CD4-positive, alpha-beta T cell (primary cell): ENCODE data around the gene STAC. TPM values are rescaled to one million over a fixed set of nuclear protein-coding genes. Genes with fewer than 3 reads are reported as not detected.
"Not testable (repeated sequence)": the region's sequence is repeated elsewhere in the genome, so short reads cannot be mapped to it uniquely, and the experiment has no call there.

Source experiments
- ATAC-seq: fragments of 200-7000 bp; cut with Tn5 transposase; one replicate; pipeline ENCODE4 v1.10.0; 2022; ENCODE audit warnings: mild to moderate bottlenecking; ENCODE audit not compliant: poor library complexity
- CTCF ChIA-PET: fragments of 350-600 bp; sonication (Branson Sonifier 250); formaldehyde crosslinking; loops from one replicate; lab custom pipeline; 2021; ENCODE audit warnings: antibody characterized with exemption, inconsistent platforms; lab: Charles Lee
- POLR2A ChIA-PET: fragments of 350-600 bp; sonication (Branson Sonifier 250); formaldehyde crosslinking; loops from one replicate; lab custom pipeline; 2021; ENCODE audit warnings: antibody characterized with exemption, inconsistent platforms; lab: Charles Lee
- DNase-seq, 14 experiments: peaks; one replicate each; pipeline ENCODE4 v3.0.0-alpha.2; 2013 to 2020; ENCODE audit warnings: mixed read lengths in 2 of 14
- H3K27ac ChIP-seq, 2 donors: one replicate each; pipeline versions ENCODE4 v1.5.1 to v1.7.0; 2013; ENCODE audit warnings: low read length in 2 of 2, low read depth in 1 of 2, mild to moderate bottlenecking in 1 of 2
- H3K27me3 ChIP-seq, 2 experiments: 1 replicate in 1 of 2; 2 replicates in 1 of 2; pipeline versions ENCODE4 v1.6.1 to v1.7.0; 2013; ENCODE audit warnings: low read length in 2 of 2, control low read depth in 1 of 2, mild to moderate bottlenecking in 1 of 2, moderate library complexity in 1 of 2; ENCODE audit not compliant: insufficient read depth in 2 of 2, control insufficient read depth in 1 of 2
- H3K36me3 ChIP-seq: one replicate; pipeline ENCODE4 v1.6.1; 2013; ENCODE audit warnings: low read length, control low read depth; ENCODE audit not compliant: insufficient read depth
- H3K4me1 ChIP-seq: one replicate; pipeline ENCODE4 v1.6.1; 2013; ENCODE audit warnings: low read length, control low read depth; ENCODE audit not compliant: insufficient read depth
- H3K4me3 ChIP-seq: one replicate; pipeline ENCODE4 v1.5.1; 2013; ENCODE audit warnings: mild to moderate bottlenecking, low read length, moderate library complexity
- H3K9me3 ChIP-seq, 2 experiments: 1 replicate in 1 of 2; 2 replicates in 1 of 2; pipeline versions ENCODE4 v1.6.1 to v1.7.0; 2013; ENCODE audit warnings: low read length in 2 of 2, mild to moderate bottlenecking in 2 of 2, control low read depth in 1 of 2, moderate library complexity in 1 of 2; ENCODE audit not compliant: control insufficient read depth in 1 of 2, insufficient read depth in 1 of 2
- H3K27ac Mint-ChIP-seq: one replicate; pipeline ENCODE4 v1.8.0; 2020; ENCODE audit warnings: mixed read lengths
- H3K27me3 Mint-ChIP-seq: one replicate; pipeline ENCODE4 v1.8.0; 2021; ENCODE audit warnings: mixed read lengths
- H3K36me3 Mint-ChIP-seq: one replicate; pipeline ENCODE4 v1.8.0; 2021; ENCODE audit warnings: low read depth, mixed read lengths
- H3K4me1 Mint-ChIP-seq: one replicate; pipeline ENCODE4 v1.8.0; 2021; ENCODE audit warnings: low read depth, mixed read lengths
- H3K4me3 Mint-ChIP-seq: one replicate; pipeline ENCODE4 v1.8.0; 2020; ENCODE audit warnings: mild to moderate bottlenecking, mixed read lengths
- H3K9me3 Mint-ChIP-seq: one replicate; pipeline ENCODE4 v1.8.0; 2020; ENCODE audit warnings: mixed read lengths
- intact Hi-C, 2 experiments: fragments of 100-400 bp; cut with DNase I in 1 of 2; cut with micrococcal nuclease in 1 of 2; formaldehyde crosslinking; loops; one replicate each; pipeline versions ENCODE4 v1.15.1 to v1.9.0; 2023 to 2025; cut with DNase I, micrococcal nuclease
- total RNA-seq, 174 experiments: library from RNA in 2 of 174; stranded (reverse) in 2 of 174; gene quantifications; one replicate each; pipeline ENCODE4 v1.2.3 and lab custom pipeline; 2021 to 2026
- TF ChIP-seq, protein P1 (sequence below): fragments of 200-600 bp; IDR thresholded peaks from one replicate; pipeline ENCODE4 v1.8.0; 2022; ENCODE audit warnings: antibody characterized with exemption, mild to moderate bottlenecking

STAC gene
- total RNA-seq, 2 experiments from 2014 or later, result not detected

DNA sequence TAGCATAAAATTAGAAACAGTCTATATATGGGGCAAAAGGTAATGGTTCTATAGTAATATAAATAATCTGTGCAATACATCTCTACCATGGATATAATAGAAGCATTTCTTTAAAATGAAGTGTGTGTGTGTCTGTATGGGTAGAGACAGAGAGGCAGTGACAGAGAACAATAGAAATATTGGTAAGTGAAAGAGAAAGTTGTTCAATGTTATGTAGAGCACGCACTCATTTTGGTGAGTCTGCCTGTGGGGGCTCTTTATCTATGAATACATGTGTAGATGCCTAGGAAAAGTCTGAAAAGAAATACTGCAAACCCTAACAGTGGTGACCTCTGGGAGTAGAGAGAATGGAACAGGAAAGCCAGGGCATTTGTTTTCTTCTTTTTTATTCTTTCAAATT is 182.6 kb downstream of the STAC start:
- intact Hi-C loops, result no loop called here
- H3K9me3 ChIP-seq, result peaks cover 0 to 3% of the 10 kb centered on the region in 2 experiments
- no peak overlapping the region for H3K27ac ChIP-seq
- DNase-seq, result no peak
- peaks cover 11% of the 10 kb centered on the region for H3K27me3 Mint-ChIP-seq
- CTCF ChIA-PET, result no interaction called here
- H3K36me3 Mint-ChIP-seq, result no peaks in the 10 kb centered on the region
- no peak overlapping the region for H3K4me3 Mint-ChIP-seq
- no peaks in the 10 kb centered on the region for H3K4me1 ChIP-seq
- H3K4me1 Mint-ChIP-seq, result no peaks in the 10 kb centered on the region
- H3K27me3 ChIP-seq, result no peaks in the 10 kb centered on the region
- TF ChIP-seq, protein P1, sequence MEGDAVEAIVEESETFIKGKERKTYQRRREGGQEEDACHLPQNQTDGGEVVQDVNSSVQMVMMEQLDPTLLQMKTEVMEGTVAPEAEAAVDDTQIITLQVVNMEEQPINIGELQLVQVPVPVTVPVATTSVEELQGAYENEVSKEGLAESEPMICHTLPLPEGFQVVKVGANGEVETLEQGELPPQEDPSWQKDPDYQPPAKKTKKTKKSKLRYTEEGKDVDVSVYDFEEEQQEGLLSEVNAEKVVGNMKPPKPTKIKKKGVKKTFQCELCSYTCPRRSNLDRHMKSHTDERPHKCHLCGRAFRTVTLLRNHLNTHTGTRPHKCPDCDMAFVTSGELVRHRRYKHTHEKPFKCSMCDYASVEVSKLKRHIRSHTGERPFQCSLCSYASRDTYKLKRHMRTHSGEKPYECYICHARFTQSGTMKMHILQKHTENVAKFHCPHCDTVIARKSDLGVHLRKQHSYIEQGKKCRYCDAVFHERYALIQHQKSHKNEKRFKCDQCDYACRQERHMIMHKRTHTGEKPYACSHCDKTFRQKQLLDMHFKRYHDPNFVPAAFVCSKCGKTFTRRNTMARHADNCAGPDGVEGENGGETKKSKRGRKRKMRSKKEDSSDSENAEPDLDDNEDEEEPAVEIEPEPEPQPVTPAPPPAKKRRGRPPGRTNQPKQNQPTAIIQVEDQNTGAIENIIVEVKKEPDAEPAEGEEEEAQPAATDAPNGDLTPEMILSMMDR, result no peak
- no peaks in the 10 kb centered on the region for H3K36me3 ChIP-seq
- no peak for ATAC-seq
- no peak overlapping the region for H3K27ac Mint-ChIP-seq
- POLR2A ChIA-PET, result no interaction called here
- H3K4me3 ChIP-seq, result no peak overlapping the region
- no peaks in the 10 kb centered on the region for H3K9me3 Mint-ChIP-seq

DNA sequence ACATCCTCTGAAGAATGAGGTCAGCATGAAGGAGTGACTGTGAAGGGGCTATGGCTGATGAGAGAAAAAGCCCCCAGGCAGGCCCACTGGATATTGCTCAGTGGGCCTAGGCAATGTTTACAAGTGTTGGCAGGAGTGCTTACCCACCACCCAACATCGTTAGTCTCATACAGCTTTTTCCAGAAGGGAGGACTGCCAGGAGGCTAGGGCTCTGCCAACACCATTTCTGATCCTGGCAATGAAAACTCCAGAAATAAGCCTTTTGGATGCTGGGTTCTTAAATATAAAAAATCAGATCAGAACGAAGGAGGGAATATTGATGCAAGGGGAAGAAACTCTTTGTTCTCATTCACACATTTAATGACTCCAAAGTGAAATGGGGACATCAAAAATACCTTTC is 194.9 kb downstream of the STAC start:
- H3K36me3 Mint-ChIP-seq, result no peaks in the 10 kb centered on the region
- intact Hi-C loops, result no loop called here
- Histone ChIP-seq H3K27ac (no peak overlapping the region), H3K4me3 (no peak overlapping the region), H3K27me3 (no peaks in the 10 kb centered on the region), H3K4me1 (no peaks in the 10 kb centered on the region), H3K9me3 (peaks cover 5 to 8% of the 10 kb centered on the region in 2 experiments), H3K36me3 (no peaks in the 10 kb centered on the region)
- TF ChIP-seq, protein P1, result no peak
- ChIA-PET CTCF (no interaction called here), POLR2A (no interaction called here)
- H3K4me1 Mint-ChIP-seq, result no peaks in the 10 kb centered on the region
- DNase-seq (no peak), ATAC-seq (no peak)
- H3K27ac Mint-ChIP-seq, result no peak overlapping the region
- peaks cover 3% of the 10 kb centered on the region for H3K27me3 Mint-ChIP-seq
- peaks cover 16% of the 10 kb centered on the region for H3K9me3 Mint-ChIP-seq
- H3K4me3 Mint-ChIP-seq, result no peak overlapping the region

DNA sequence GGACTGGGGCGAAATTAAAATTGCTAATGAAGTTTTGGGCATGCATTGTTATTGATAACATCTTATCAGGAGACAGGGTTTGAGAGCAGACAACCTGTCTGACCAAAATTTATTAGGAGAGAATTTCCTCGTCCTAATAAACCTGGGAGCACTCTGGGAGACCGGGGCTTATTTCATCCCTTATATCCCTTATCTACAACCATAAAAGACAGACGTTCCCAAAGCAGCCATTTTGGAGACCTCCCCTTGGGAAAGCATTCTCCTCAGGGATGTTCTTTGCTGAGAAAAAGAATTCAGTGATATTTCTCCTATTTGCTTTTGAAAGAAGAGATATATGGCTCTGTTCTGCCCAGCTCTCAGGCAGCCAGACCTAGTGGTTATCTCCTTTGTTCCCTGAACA is 198.1 kb downstream of the STAC start:
- DNase-seq, result peak in 1 of 14 experiments; percentile 1
- H3K4me1 Mint-ChIP-seq, H3K4me3 Mint-ChIP-seq, CTCF ChIA-PET, H3K27me3 ChIP-seq, H3K27ac ChIP-seq, H3K36me3 ChIP-seq, H3K9me3 ChIP-seq, H3K4me3 ChIP-seq, intact Hi-C loops, H3K36me3 Mint-ChIP-seq, POLR2A ChIA-PET, H3K27ac Mint-ChIP-seq, H3K4me1 ChIP-seq, ATAC-seq: not testable (repeated sequence)
- peaks cover 21% of the 10 kb centered on the region for H3K27me3 Mint-ChIP-seq
- peaks cover 18% of the 10 kb centered on the region for H3K9me3 Mint-ChIP-seq

GRCh38 chr3:36579746-36580145 is 199.4 kb downstream of the STAC start:
- H3K4me1 Mint-ChIP-seq, result no peaks in the 10 kb centered on the region

More at GRCh38 chr3:36579746-36580145, 199.4 kb downstream of the STAC start:
- H3K9me3 Mint-ChIP-seq, result peaks cover 20% of the 10 kb centered on the region
- ChIA-PET POLR2A (no interaction called here), CTCF (no interaction called here)
- H3K27me3 ChIP-seq, result peaks cover 0 to 2% of the 10 kb centered on the region in 2 experiments
- no peak overlapping the region for H3K27ac Mint-ChIP-seq
- H3K9me3 ChIP-seq, result peaks cover 0 to 8% of the 10 kb centered on the region in 2 experiments
- no peaks in the 10 kb centered on the region for H3K36me3 ChIP-seq
- no peak overlapping the region for H3K4me3 ChIP-seq
- DNase-seq (no peak), ATAC-seq (no peak)
- H3K27me3 Mint-ChIP-seq, result peaks cover 28% of the 10 kb centered on the region
- H3K4me1 ChIP-seq, result no peaks in the 10 kb centered on the region
- H3K36me3 Mint-ChIP-seq, result no peaks in the 10 kb centered on the region
- intact Hi-C loops, result no loop called here
- no peak overlapping the region for H3K27ac ChIP-seq
- H3K4me3 Mint-ChIP-seq, result no peak overlapping the region
- TF ChIP-seq, protein P1, result no peak
